Vagina (tissue), 2 donors: Measurements from ENCODE around the gene UNC13A. TPM values are rescaled to one million over a fixed set of nuclear protein-coding genes. Genes with fewer than 3 reads are reported as not detected.

Source experiments
- DNase-seq, 2 donors: peaks; one replicate each; pipeline ENCODE4 v3.0.0-alpha.2; 2017; ENCODE audit errors: extremely low spot score in 2 of 2
- H3K27ac ChIP-seq: fragments of 200-600 bp; sonication (generic); one replicate; pipeline ENCODE4 v1.5.1; 2019
- H3K27me3 ChIP-seq: fragments of 200-600 bp; sonication (generic); one replicate; pipeline ENCODE4 v1.5.1; 2019
- H3K36me3 ChIP-seq, 2 donors: fragments of 200-600 bp; sonication (generic); one replicate each; pipeline ENCODE4 v1.5.1; 2017 to 2019
- H3K4me1 ChIP-seq: fragments of 200-600 bp; sonication (generic); one replicate; pipeline ENCODE4 v1.5.1; 2019
- H3K4me3 ChIP-seq, 2 donors: fragments of 200-600 bp; sonication (generic); 1 replicate in 1 of 2; 2 replicates in 1 of 2; pipeline ENCODE4 v1.5.1; 2016 to 2019
- H3K9me3 ChIP-seq: fragments of 200-600 bp; sonication (generic); one replicate; pipeline ENCODE4 v1.5.1; 2019
- POLR2A ChIP-seq, 2 donors: fragments of 450-650 bp; IDR thresholded peaks; one replicate each; pipeline ENCODE4 v1.6.1; 2017; ENCODE audit warnings: antibody characterized with exemption in 2 of 2, mild to moderate bottlenecking in 2 of 2, moderate library complexity in 2 of 2
- POLR2AphosphoS5 ChIP-seq, 2 donors: sonication (generic); formaldehyde crosslinking; IDR thresholded peaks; one replicate each; pipeline ENCODE4 v1.9.0; 2017; ENCODE audit warnings: antibody characterized with exemption in 2 of 2, mild to moderate bottlenecking in 2 of 2, low read depth in 1 of 2; ENCODE audit not compliant: insufficient read depth in 1 of 2
- intact Hi-C: fragments of 100-400 bp; cut with DNase I; formaldehyde crosslinking; loops from one replicate; pipeline ENCODE4 v1.15.1; 2023
- total RNA-seq: library from RNA; depleted of rRNA; stranded (reverse); fragments of >200 nt; gene quantifications from one replicate; pipeline ENCODE4 v1.2.3, GENCODE V29; 2016
- TF ChIP-seq, protein P1 (sequence below), 3 experiments: fragments of 450-650 bp in 2 of 3; fragments of 200-600 bp in 1 of 3; sonication (generic) in 1 of 3; IDR thresholded peaks; one replicate each; pipeline ENCODE4 v1.5.1; 2017 to 2019; ENCODE audit warnings: antibody characterized with exemption in 3 of 3, mild to moderate bottlenecking in 2 of 3, moderate library complexity in 2 of 3

Gene UNC13A
- total RNA-seq, 1 donor from 2014 or later: 0.49 TPM

DNA sequence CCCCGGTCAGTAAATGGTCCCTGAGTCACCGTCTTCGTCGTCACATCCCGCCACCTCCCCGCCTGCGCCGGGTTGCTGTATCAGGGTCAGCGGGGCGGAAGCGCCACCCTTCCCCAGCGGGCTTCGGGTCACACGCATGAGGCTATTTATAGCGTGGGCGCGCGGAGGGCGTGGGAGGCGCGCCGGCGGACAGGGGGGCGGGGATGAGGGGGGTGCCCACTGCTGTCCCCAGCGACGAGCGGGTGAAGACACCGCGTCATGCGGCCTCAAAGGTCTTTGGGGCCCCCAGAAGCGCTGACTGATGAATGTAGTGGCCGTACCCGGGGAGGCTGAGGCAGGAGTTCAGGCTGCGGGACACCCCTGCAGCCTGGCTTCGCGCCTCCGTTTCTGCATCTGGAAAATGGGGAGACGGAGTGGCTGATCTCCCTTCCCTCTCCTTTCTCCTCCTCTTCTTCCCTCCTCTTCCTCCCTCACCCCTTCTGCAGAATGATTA, 7.9 kb downstream of the UNC13A start:
- H3K36me3 ChIP-seq: no peaks in the 10 kb centered on the region
- peak overlapping the region; percentile 61 for H3K27ac ChIP-seq
- H3K9me3 ChIP-seq: no peaks in the 10 kb centered on the region
- TF ChIP-seq, protein P1, sequence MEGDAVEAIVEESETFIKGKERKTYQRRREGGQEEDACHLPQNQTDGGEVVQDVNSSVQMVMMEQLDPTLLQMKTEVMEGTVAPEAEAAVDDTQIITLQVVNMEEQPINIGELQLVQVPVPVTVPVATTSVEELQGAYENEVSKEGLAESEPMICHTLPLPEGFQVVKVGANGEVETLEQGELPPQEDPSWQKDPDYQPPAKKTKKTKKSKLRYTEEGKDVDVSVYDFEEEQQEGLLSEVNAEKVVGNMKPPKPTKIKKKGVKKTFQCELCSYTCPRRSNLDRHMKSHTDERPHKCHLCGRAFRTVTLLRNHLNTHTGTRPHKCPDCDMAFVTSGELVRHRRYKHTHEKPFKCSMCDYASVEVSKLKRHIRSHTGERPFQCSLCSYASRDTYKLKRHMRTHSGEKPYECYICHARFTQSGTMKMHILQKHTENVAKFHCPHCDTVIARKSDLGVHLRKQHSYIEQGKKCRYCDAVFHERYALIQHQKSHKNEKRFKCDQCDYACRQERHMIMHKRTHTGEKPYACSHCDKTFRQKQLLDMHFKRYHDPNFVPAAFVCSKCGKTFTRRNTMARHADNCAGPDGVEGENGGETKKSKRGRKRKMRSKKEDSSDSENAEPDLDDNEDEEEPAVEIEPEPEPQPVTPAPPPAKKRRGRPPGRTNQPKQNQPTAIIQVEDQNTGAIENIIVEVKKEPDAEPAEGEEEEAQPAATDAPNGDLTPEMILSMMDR (IDR thresholded peaks at IDR 0.05): no peak
- peak; percentile 61 to 73 for TF ChIP-seq POLR2AphosphoS5 (IDR thresholded peaks at IDR 0.05; ENCODE audit: insufficient read depth in 1 of 2, low read depth in 1 of 2)
- peaks cover 5% of the 10 kb centered on the region for H3K4me1 ChIP-seq
- intact Hi-C loops: no loop called here
- no peaks in the 10 kb centered on the region for H3K27me3 ChIP-seq
- peak overlapping the region in 1 of 2 donors; percentile 9 for H3K4me3 ChIP-seq
- DNase-seq: no peak

DNA sequence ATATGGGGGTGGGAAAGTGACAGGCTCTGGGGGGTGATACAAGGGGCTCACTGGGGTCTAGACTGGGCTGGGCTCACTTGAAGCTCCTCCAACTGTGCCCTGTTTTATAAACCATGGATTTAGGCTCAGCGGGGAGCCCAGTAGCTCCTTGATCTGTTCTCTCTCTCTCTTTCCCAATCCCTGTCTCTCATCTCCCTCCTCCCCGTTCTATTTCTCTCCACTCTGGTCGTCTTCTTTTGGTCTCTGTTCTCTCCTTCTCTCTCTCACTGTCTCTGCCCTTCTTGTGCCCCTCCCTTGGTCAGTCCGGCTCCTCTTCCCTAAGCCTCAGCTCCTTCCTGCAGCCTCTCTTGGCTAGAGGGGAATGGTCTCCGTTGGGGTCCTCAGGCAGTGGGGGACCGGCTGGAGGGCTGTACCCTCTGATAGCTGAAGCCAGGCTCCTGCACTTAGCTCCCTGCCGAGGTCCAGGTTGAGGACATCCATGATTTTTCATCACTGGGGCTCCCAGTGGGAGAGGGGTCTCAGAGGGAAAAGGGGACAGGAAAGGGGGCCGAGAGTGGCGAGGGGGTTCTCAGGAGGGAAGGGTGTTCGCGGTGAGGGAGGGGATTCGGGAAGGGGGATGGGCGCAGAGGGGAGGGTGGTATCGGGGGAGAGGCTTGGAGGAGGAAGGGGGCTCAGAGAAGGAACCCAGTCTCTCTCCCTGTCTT, 8.5 kb downstream of the UNC13A start:
- DNase-seq: no peak
- Histone ChIP-seq H3K27me3 (no peaks in the 10 kb centered on the region), H3K36me3 (no peaks in the 10 kb centered on the region), H3K27ac (peak overlapping the region; percentile 61), H3K4me3 (peak overlapping the region in 1 of 2 donors; percentile 9), H3K9me3 (no peaks in the 10 kb centered on the region), H3K4me1 (peaks cover 5% of the 10 kb centered on the region)
- TF ChIP-seq, protein P1 (IDR thresholded peaks at IDR 0.05): no peak
- TF ChIP-seq POLR2AphosphoS5 (IDR thresholded peaks at IDR 0.05; ENCODE audit: insufficient read depth in 1 of 2, low read depth in 1 of 2) (no peak), POLR2A (IDR thresholded peaks at IDR 0.05) (no peak)
- intact Hi-C loops: no loop called here

DNA sequence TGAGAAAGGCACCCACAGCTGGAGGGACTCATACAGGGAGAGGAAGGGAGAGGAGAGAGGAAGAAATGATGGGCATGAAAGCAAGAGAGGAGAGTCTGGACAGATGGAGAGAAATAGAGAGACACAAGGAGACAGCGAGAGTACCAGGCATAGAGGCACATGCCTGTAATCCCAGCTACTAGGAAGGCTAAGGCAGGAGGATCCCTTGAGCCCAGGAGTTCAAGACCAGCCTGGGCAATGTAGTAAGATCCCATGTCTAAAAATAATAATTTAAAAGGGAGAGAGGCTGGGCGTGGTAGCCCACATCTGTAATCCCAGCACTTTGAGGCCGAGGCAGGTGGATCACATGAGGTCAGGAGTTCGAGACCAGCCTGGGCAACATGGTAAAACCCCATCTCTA, 9.3 kb downstream of the UNC13A start:
- H3K4me1 ChIP-seq: peaks cover 5% of the 10 kb centered on the region
- DNase-seq: no peak
- intact Hi-C loops: no loop called here
- no peak overlapping the region for H3K27ac ChIP-seq
- no peak overlapping the region for H3K4me3 ChIP-seq
- H3K9me3 ChIP-seq: no peaks in the 10 kb centered on the region
- H3K36me3 ChIP-seq: no peaks in the 10 kb centered on the region
- no peak for TF ChIP-seq POLR2A (IDR thresholded peaks at IDR 0.05)
- no peak for TF ChIP-seq POLR2AphosphoS5 (IDR thresholded peaks at IDR 0.05; ENCODE audit: insufficient read depth in 1 of 2, low read depth in 1 of 2)
- TF ChIP-seq, protein P1 (IDR thresholded peaks at IDR 0.05): no peak
- no peaks in the 10 kb centered on the region for H3K27me3 ChIP-seq

DNA sequence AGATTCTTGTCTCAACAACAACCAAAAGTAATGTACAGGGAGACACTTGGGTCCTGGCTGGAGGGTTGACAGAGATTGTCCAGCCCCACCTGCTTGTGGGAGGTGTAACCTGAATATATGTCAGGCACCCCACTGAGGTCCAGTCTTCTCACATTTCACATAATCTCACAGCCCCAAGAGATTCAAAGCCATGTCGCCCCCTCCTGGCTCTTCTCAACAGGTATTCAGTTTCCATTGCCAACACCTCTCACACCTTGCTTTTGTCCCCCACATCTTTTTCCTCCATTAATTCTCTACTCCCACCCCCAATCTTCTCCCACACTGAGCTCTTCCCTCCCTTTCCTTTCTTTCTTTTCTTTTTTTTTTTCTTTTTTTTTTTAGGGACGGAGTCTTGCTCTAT, 11.2 kb downstream of the UNC13A start:
- Histone ChIP-seq H3K4me1 (peaks cover 5% of the 10 kb centered on the region), H3K27me3 (no peaks in the 10 kb centered on the region), H3K4me3 (no peak overlapping the region), H3K36me3 (no peaks in the 10 kb centered on the region), H3K27ac (no peak overlapping the region), H3K9me3 (no peaks in the 10 kb centered on the region)
- TF ChIP-seq, protein P1 (IDR thresholded peaks at IDR 0.05): no peak
- TF ChIP-seq POLR2A (IDR thresholded peaks at IDR 0.05) (no peak), POLR2AphosphoS5 (IDR thresholded peaks at IDR 0.05; ENCODE audit: insufficient read depth in 1 of 2, low read depth in 1 of 2) (no peak)
- DNase-seq: no peak
- intact Hi-C loops: no loop called here

DNA sequence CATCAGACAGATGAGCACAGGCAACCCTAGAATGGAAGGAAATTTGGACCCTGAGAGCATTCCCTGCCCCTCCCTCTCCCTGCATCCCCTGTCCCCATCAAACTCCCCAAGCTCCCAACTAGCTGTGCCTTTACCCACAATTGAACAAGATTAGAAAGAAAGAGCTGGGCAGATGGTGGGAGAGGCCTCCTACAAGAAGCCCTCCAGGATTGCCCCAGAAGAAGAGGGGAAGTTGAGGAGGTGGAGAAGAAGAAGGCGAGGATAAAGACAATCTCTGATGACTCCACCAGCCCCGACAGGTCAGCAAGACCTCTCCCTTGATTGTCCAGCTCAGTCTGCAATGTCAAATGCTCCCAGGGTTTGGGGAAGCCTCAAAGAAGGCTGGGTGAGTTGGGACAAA, 11.9 kb downstream of the UNC13A start:
- no peak for TF ChIP-seq POLR2AphosphoS5 (IDR thresholded peaks at IDR 0.05; ENCODE audit: insufficient read depth in 1 of 2, low read depth in 1 of 2)
- TF ChIP-seq, protein P1 (IDR thresholded peaks at IDR 0.05): no peak
- TF ChIP-seq POLR2A (IDR thresholded peaks at IDR 0.05): no peak
- Histone ChIP-seq H3K9me3 (no peaks in the 10 kb centered on the region), H3K4me3 (no peak overlapping the region), H3K36me3 (no peaks in the 10 kb centered on the region), H3K27ac (no peak overlapping the region), H3K27me3 (no peaks in the 10 kb centered on the region), H3K4me1 (peaks cover 5% of the 10 kb centered on the region)
- intact Hi-C loops: no loop called here
- DNase-seq: no peak
